HUDEP-2 (cell line): Measurements from ENCODE around the gene NR5A1.

Experiments used
- DNase-seq, 76 experiments: peaks; one replicate each; lab custom pipeline; 2025; ENCODE audit not compliant: unreplicated experiment in 76 of 76; lab: John Stamatoyannopoulos, UW

NR5A1 gene

GRCh38 chr9:124448019-124448418 is 59.2 kb downstream of the NR5A1 start:
- no peak for DNase-seq

- no peak for DNase-seq
Observed at GRCh38 chr9:124447297-124447661, 59.9 kb downstream of the NR5A1 start.

- DNase-seq, result no peak
Observed at GRCh38 chr9:124444166-124444565, 63.0 kb downstream of the NR5A1 start.

- no peak for DNase-seq
Observed at GRCh38 chr9:124443625-124444024, 63.6 kb downstream of the NR5A1 start.

- no peak for DNase-seq
Observed at GRCh38 chr9:124442826-124443225, 64.4 kb downstream of the NR5A1 start.

- no peak for DNase-seq
Observed at GRCh38 chr9:124442379-124442778, 64.8 kb downstream of the NR5A1 start.

GRCh38 chr9:124441291-124441690 is 65.9 kb downstream of the NR5A1 start:
- no peak for DNase-seq

GRCh38 chr9:124440786-124441185 is 66.4 kb downstream of the NR5A1 start:
- DNase-seq, result no peak

GRCh38 chr9:124439686-124440243 is 67.4 kb downstream of the NR5A1 start:
- no peak for DNase-seq

GRCh38 chr9:124439086-124439485 is 68.1 kb downstream of the NR5A1 start:
- no peak for DNase-seq

- DNase-seq, result no peak
Observed at GRCh38 chr9:124438091-124438490, 69.1 kb downstream of the NR5A1 start.

GRCh38 chr9:124437086-124437485 is 70.1 kb downstream of the NR5A1 start:
- no peak for DNase-seq

- DNase-seq, result no peak
Observed at GRCh38 chr9:124436320-124436719, 70.9 kb downstream of the NR5A1 start.
